Mucosa of rectum (tissue), 2 donors: Measurements from ENCODE around the gene COL16A1.
"Not testable (repeated sequence)": the region's sequence is repeated elsewhere in the genome, so short reads cannot be mapped to it uniquely, and the experiment has no call there.

Experiments
- H3K27ac ChIP-seq, 2 donors: one replicate each; pipeline ENCODE4 v1.7.0; 2013; ENCODE audit warnings: inconsistent platforms in 2 of 2, low read depth in 2 of 2, low read length in 2 of 2
- H3K27me3 ChIP-seq, 2 donors: one replicate each; pipeline ENCODE4 v1.7.0; 2013; ENCODE audit warnings: low read length in 2 of 2; ENCODE audit not compliant: control insufficient read depth in 2 of 2, insufficient read depth in 2 of 2
- H3K36me3 ChIP-seq, 2 donors: one replicate each; pipeline ENCODE4 v1.7.0; 2013; ENCODE audit warnings: low read length in 2 of 2; ENCODE audit not compliant: control insufficient read depth in 2 of 2, insufficient read depth in 2 of 2
- H3K4me1 ChIP-seq, 2 donors: one replicate each; pipeline ENCODE4 v1.7.0; 2013; ENCODE audit warnings: low read length in 2 of 2, mild to moderate bottlenecking in 1 of 2; ENCODE audit not compliant: control insufficient read depth in 2 of 2, insufficient read depth in 2 of 2
- H3K4me3 ChIP-seq, 2 donors: one replicate each; pipeline ENCODE4 v1.7.0; 2013; ENCODE audit warnings: low read length in 2 of 2
- H3K9ac ChIP-seq, 2 donors: one replicate each; pipeline ENCODE4 v1.7.0; 2013; ENCODE audit warnings: low read length in 2 of 2, low read depth in 1 of 2, mild to moderate bottlenecking in 1 of 2
- H3K9me3 ChIP-seq, 2 donors: one replicate each; pipeline ENCODE4 v1.7.0; 2013; ENCODE audit warnings: low read length in 2 of 2; ENCODE audit not compliant: control insufficient read depth in 2 of 2
- donor health status: healthy.
- donor health status: Normal muscosa, but diverticular disease.

The COL16A1 gene

DNA sequence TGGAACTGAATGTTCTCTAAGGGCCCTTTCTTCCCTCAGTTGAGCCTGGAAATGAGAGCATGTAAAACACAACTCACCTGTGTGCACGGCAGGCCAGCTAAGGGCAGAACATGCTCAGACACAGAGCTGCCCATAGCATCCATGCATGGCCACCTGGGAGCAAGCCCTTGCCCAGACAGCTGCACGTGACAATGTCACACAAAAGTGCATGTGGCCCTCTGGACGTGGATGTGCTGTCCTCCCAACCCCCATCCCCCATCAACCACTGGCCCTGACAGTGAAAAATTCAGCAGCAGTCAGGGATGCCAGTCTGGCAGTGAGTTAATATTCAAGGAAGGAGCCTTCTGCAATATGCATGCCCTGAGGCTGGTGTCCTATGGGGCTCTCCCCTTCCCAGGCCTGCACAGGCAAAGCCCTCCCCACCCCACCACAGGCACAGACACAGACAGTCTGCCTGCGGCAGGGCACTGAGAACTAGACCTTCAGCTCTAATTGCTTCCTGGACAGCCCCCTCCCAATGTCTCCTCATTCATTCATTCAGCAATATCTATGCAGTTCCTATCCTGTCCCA, 14.6 kb upstream of the COL16A1 start:
- H3K36me3 ChIP-seq: no peaks in the 10 kb centered on the region
- H3K9ac ChIP-seq: no peak overlapping the region
- H3K9me3 ChIP-seq: no peaks in the 10 kb centered on the region
- peaks cover 12 to 16% of the 10 kb centered on the region in 2 donors for H3K27me3 ChIP-seq
- H3K4me3 ChIP-seq: no peak overlapping the region
- H3K27ac ChIP-seq: no peak overlapping the region
- H3K4me1 ChIP-seq: peaks cover 10 to 20% of the 10 kb centered on the region in 2 donors

DNA sequence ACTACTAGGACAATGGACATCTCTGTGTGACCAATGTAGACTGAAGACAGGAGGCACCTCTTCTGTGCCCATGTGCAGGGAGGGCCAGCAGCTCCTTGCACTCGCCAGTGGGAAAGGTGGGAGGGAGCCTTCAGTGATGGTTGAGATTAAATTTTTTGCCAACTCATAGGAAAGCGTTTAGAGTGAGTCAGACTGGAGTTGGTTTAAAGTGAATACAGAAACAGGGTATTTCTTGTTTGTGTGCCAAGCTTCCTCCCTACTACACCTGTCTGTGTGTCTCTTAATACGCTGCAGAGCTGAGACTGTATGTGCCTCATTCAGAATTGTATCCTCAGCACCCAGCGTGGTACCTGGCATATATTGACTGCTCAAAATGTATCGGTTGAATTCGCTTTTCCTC, 13.5 kb upstream of the COL16A1 start:
- Histone ChIP-seq H3K4me1 (peaks cover 12 to 30% of the 10 kb centered on the region in 2 donors), H3K4me3 (no peak overlapping the region), H3K9me3 (no peaks in the 10 kb centered on the region), H3K27me3 (peaks cover 9 to 16% of the 10 kb centered on the region in 2 donors), H3K9ac (no peak overlapping the region), H3K36me3 (no peaks in the 10 kb centered on the region), H3K27ac (no peak overlapping the region)

DNA sequence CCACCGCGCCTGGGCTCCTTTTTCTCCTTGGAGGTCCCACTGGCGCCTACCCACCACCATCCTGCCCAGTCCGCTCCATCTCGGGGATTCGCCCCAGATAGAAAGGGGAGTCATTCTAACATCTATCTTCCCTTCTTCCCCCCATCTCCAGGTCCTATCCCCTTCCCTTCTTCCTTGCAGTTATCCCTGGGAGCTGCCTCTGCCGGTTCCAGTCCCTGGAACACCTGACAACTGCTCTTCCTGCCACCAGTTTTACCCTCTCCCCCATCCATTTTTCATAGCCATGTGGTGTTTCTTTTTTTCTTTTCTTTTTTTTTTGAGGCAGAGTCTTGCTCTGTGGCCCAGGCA, 12.0 kb upstream of the COL16A1 start:
- H3K36me3 ChIP-seq: no peaks in the 10 kb centered on the region
- H3K9me3 ChIP-seq: no peaks in the 10 kb centered on the region
- H3K9ac ChIP-seq: peak overlapping the region in 1 of 2 donors; percentile 69
- peaks cover 12 to 36% of the 10 kb centered on the region in 2 donors for H3K4me1 ChIP-seq
- H3K27ac ChIP-seq: peak overlapping the region in 1 of 2 donors; percentile 86
- H3K4me3 ChIP-seq: peak overlapping the region; percentile 30 to 60
- peaks cover 7 to 16% of the 10 kb centered on the region in 2 donors for H3K27me3 ChIP-seq

DNA sequence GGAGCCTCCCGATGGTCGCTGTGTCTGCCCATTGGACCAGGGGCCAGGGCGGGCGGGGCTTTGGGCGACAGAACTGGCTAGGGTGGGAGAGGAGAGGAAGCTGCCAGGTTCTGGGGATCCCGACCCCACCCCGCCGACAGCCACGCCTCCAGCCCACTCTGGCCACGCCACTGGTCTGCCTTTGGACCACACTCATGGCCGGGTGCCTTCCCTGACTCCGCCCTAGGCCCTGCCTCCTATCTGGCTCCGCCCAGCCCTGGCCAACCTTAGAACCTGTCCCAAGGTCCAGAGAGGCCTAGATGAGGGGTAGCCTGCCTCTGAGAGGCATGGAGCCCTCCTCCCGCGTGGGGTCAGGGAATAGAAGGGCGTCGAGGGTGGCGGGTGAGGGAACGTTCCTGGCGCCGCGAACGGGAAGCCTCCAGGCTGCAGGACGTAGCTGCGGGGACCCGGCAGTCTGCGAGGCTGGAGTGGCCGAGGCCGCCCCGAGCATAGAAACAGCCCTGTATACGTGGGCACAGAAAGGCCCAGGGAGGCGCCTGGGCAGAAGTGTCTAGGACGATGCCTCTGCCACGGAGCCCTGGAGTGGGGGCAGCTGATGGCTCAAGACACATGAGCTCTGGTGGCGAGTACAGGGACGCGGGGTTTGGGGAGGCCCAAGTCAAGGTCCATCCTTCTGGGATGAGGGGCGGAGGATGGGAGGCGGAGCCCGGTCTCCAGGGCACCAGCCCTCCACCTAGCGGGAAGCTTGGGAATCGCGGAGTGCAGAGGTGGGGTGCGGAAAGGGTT, 11.5 kb upstream of the COL16A1 start:
- peaks cover 7 to 16% of the 10 kb centered on the region in 2 donors for H3K27me3 ChIP-seq
- peak overlapping the region; percentile 85 to 86 for H3K27ac ChIP-seq
- H3K9ac ChIP-seq: peak overlapping the region; percentile 49 to 69
- peaks cover 12 to 36% of the 10 kb centered on the region in 2 donors for H3K4me1 ChIP-seq
- H3K36me3 ChIP-seq: no peaks in the 10 kb centered on the region
- peak overlapping the region; percentile 47 to 60 for H3K4me3 ChIP-seq
- H3K9me3 ChIP-seq: no peaks in the 10 kb centered on the region

DNA sequence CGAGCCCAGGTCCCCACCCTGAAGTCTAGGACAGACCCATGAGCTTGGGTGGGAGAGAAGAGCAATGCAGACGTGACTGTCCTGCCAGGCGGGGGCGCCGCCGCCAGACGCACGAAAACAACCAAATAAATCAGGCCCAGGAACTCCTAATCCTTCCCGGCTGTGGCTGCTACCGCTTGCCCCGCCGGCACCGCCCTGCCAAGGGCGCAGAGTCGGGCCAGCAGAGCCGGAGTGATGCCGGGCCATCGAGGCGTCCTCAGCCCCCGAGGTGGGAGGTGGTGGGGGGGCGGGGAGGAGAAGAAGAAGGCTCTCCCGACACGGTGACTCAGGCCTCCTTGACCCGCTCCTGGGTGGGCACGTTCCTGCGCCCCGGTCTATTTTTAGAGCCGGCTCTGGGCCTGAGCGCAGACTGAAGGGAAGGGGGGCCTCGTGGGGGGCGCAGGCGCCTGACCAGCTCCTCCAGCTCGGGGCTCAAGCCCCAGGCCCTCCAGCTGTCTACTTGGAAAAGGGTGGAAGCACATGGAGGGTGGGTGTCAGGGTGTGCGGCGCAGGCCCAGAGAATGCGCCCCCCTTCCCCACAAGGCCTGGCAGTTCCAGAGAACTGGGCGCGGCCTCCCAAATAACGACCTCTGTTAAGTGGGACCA, 10.7 kb upstream of the COL16A1 start:
- Histone ChIP-seq H3K9me3 (no peaks in the 10 kb centered on the region), H3K4me3 (peak overlapping the region in 1 of 2 donors; percentile 47), H3K27me3 (peaks cover 7 to 16% of the 10 kb centered on the region in 2 donors), H3K9ac (peak overlapping the region in 1 of 2 donors; percentile 63), H3K4me1 (peaks cover 12 to 36% of the 10 kb centered on the region in 2 donors), H3K36me3 (no peaks in the 10 kb centered on the region), H3K27ac (peak overlapping the region; percentile 85 to 86)

DNA sequence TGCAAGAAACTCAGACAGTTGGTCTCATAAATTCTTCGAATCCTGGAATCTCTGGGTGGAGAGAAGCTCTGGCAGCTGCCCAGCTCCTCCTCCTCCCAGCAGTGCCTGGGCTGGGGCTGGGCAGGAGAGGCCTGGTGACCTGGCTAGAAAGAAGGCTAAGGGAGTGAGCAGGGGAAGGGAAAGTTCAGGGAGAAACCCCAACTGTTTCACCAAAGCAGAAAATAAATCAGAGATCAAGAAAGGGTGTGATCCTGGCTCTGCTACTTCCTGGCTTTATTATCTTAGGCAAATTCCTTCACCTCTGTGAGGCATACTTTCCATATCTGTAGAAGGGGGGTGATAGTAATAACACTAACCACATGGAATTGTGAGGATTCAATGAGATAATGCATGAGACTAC, 8.8 kb upstream of the COL16A1 start:
- Histone ChIP-seq H3K4me3 (no peak overlapping the region), H3K36me3 (no peaks in the 10 kb centered on the region), H3K9me3 (no peaks in the 10 kb centered on the region), H3K27me3 (peaks cover 6 to 10% of the 10 kb centered on the region in 2 donors), H3K4me1 (peaks cover 12 to 36% of the 10 kb centered on the region in 2 donors), H3K9ac (peak overlapping the region in 1 of 2 donors; percentile 12), H3K27ac (peak overlapping the region; percentile 10 to 60)

DNA sequence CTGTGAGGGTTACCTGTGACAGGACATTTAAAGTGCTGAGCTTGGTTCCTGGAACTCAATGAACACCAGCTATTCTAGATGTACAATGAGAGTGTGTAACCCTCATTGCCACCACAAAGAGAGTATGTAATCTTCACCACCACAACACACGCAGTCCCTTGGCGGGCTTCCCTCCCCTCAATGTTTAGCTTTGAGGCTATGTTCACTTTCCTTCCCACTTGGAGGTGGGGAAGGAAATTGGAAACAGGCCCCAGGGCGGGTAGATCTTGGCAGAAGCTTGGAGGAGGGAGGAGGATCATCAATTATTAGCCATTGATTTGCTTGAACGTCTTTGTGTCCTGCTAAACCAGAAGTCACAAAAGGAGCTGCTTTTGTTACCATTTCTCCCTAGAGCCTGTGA, 8.3 kb upstream of the COL16A1 start:
- Histone ChIP-seq H3K27me3 (peaks cover 2 to 8% of the 10 kb centered on the region in 2 donors), H3K4me3 (no peak overlapping the region), H3K27ac (peak overlapping the region; percentile 10 to 60), H3K4me1 (peaks cover 12 to 36% of the 10 kb centered on the region in 2 donors), H3K36me3 (no peaks in the 10 kb centered on the region), H3K9ac (peak overlapping the region in 1 of 2 donors; percentile 18), H3K9me3 (no peaks in the 10 kb centered on the region)

DNA sequence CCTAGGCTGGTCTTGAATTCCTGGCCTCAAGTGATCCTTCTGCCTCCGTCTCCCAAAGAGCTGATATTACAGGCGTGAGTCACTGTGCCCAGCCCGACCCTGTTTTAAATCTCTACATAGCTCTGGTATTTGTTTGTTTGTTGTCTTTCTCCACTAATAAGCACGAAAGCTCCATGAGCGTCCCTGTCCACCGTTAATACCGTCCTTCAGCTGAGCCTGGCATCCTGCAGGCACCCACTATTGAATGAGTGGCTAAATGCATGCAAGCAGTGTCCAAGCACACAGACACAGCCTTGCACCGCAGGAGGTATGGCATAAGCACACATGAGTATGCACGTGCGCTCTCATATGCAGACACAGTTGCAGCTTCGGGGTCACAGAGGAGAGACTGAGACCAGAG, 4.5 kb upstream of the COL16A1 start:
- Histone ChIP-seq H3K27me3 (peaks cover 3 to 10% of the 10 kb centered on the region in 2 donors), H3K9me3 (no peaks in the 10 kb centered on the region), H3K4me1 (peaks cover 11 to 28% of the 10 kb centered on the region in 2 donors), H3K4me3 (no peak overlapping the region), H3K36me3 (no peaks in the 10 kb centered on the region), H3K9ac (no peak overlapping the region), H3K27ac (no peak overlapping the region)

DNA sequence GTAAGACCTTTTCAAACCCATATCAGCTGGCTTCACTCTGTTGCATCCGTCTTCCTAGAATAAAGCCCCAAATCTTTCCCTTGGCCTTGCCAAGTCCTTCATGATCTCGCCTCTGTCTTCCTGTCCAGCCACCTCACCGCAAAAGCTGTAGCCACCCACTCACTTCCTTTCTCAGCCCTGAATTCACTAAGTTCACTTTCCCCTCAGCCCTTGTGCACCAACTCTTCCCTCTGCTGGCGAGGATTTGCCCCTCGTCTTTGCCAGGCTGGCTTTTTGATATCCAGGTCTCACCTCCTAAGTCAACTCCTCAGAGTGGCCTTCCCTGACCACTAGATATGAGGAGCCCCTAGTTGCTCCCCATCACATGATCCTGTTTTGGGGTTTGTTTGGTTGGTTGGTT, 3.9 kb upstream of the COL16A1 start:
- H3K36me3 ChIP-seq: no peaks in the 10 kb centered on the region
- H3K4me1 ChIP-seq: peaks cover 14 to 22% of the 10 kb centered on the region in 2 donors
- no peaks in the 10 kb centered on the region for H3K9me3 ChIP-seq
- H3K9ac ChIP-seq: no peak overlapping the region
- no peak overlapping the region for H3K4me3 ChIP-seq
- no peak overlapping the region for H3K27ac ChIP-seq
- H3K27me3 ChIP-seq: peaks cover 3 to 10% of the 10 kb centered on the region in 2 donors

DNA sequence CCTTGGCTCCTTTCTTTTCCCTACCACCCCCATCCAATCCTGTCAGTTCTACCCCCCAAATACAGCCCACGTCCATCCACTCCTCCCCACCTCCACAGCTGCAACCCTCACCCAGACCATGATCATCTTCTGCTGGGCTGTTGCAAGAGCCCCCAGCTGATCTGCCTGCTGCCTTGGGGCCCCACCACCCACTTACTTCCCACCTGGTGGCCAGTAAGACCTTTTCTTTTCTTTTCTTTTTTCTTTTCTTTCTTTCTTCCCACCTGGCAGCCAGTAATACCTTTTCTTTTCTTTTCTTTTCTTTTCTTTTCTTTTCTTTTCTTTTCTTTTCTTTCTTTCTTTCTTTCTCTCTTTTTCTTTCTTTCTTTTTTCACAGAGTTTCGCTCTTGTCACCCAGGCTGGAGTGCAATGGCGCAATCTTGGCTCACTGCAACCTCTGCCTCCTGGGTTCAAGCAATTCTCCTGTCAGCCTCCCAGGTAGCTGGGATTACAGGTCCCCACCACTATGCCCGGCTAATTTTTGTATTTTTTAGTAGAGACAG, 3.3 kb upstream of the COL16A1 start:
- not testable (repeated sequence) for H3K27ac ChIP-seq, H3K27me3 ChIP-seq, H3K36me3 ChIP-seq, H3K9me3 ChIP-seq, H3K9ac ChIP-seq, H3K4me3 ChIP-seq
- peaks cover 13 to 16% of the 10 kb centered on the region in 2 donors for H3K4me1 ChIP-seq
